GM18861 (cell line): Measurements from ENCODE around the gene AGTRAP.

Experiments
- ATAC-seq: cut with Tn5 transposase; IDR thresholded peaks from one replicate; pipeline ENCODE4 v1.9.1; 2021; ENCODE audit not compliant: unreplicated experiment

Gene AGTRAP, protein sequence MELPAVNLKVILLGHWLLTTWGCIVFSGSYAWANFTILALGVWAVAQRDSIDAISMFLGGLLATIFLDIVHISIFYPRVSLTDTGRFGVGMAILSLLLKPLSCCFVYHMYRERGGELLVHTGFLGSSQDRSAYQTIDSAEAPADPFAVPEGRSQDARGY

DNA sequence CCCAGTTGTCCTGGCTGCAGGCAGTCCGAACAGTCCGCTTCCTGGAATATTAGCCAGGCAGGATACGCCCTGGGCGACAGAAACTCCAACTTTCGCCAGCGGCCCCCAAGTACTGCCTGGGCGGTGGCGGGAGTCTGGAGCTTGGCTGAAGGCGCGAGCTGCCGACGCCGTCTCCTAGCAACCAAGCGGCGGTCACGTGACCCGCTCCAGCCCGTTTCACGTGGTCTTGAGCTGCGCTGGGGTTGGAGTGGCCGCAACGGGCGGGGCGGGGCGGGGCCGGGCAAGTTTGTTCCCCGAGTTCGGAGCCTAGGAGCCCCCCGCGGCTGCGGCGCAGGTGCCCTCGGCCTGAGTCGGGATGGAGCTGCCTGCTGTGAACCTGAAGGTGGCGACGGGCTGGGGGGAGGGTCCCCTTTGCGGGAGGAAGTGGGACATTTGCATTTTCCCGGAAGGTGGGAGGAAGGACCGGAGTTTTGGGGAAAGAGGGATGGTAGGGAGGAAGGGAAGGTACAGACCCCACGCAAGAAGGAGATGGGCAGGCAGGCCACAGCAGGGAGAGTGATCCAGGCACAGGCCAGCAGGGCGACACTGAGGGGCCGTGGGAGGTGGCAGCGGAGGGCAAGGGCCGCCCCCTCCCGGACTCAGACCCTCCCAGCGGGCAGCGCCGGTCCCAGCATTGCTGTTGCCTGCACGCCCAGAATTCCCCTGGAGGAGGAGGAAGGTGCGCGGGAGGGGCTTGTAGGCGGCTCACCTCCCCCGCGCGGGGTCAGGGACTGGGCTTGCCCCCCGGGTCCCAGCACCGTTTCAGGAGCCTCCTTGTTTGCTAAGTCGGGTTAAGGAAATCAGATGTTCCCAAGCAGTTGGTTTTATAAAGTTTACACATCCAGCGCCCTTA is at the start of gene AGTRAP:
AGTRAP (plus strand) TSS at position 283 of the 892 bp plus-strand sequence; CDS start at position 356, 73 bp downstream.
- peak; percentile 65 for ATAC-seq

DNA sequence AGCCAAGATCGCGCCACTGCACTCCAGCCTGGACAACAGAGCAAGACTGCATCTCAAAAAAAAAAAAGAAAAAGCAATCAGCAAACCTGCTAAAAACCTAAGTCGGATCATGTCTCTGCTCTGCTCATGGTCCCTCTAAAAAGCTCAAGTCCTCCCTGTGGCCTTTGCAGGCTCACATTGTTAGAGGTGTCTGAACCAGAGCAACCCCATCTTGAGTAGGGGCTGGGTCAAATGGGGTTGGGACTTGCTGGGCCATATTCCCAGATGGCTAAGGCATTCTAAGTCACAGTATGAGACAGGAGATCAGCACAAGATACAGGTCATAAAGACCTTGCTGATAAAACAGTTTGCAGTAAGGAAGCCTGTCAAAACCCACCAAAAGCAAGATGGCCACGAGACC is 47.4 kb upstream of the AGTRAP start:
- no peak for ATAC-seq

DNA sequence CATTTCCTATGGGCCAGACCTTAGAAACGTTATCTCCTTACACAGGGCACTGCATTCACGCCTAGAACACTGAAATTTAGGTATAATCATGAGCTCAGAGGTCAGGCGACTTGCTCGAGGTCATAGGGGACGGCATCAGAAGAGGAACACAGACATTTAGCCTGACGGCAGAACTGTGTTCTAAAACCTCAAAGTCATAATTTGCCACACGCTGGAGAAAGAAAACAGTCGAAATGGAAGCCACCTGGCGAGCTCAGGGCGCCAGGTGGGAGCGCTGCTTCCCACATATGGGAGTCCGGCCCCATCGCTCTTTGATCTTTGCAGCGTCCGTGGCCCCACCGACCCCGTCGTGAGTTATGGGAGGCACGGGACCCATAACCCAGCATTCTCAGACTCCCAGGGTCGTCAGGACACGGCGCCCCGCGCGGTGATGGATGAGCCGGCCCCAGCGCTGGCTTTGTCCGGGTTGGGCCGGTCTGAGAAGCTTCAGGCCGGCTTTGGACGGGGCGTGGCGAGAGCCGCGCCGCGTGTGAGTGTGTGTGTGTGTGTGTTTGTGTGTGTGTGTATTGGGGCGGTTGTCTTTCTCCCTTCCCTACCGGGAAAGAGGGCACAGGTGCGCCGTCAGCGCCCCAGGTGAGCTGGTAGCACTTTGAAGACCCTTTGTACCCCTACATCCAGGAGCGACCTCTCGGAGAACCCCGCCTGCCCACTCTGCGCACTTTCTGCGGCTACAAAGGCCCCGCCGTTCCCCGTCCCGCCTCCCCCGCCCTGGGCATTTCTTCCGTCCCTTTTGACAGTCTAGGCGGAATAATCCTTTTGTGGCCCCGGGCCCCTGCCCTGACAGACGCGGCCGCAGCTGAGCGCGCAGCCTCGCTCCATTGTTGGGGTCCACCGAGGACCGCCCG is 45.3 kb upstream of the AGTRAP start:
- ATAC-seq, result no peak

DNA sequence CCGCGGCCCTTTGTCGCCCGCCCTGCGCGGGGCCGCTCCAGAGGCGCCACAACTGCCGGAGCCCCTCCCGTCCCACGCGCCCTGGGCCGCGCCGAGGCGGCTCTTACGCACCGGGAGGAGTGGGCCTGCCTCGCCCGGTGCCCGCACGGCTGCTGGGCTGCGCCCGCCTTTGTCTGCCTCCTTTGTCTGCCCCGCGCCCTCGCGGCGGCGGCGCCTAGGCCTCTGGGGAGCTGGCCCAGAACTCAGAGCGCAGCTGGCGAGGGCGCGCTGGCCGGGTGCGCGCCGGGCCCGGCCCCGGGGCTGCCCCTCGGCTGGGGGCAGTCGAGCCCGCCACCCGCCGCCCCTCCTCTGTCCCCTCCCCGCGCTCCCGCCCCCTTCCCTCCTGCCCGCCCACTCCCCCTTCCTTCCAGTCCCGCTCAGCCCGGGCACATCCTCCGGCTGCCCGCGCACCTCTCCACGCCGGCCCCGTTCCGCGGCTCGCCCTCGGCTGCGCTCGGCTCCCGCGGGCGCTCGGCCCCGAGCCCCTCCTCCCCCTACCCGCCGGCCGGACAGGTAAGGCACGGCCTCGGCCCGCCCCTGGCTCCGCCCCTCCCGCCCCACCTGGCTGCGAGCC is 44.5 kb upstream of the AGTRAP start, which contains the start of gene DRAXIN:
DRAXIN (plus strand) TSS at position 409 of the 613 bp plus-strand sequence. CDS start 14,549 bp downstream, outside the sequence.
- no peak for ATAC-seq

DNA sequence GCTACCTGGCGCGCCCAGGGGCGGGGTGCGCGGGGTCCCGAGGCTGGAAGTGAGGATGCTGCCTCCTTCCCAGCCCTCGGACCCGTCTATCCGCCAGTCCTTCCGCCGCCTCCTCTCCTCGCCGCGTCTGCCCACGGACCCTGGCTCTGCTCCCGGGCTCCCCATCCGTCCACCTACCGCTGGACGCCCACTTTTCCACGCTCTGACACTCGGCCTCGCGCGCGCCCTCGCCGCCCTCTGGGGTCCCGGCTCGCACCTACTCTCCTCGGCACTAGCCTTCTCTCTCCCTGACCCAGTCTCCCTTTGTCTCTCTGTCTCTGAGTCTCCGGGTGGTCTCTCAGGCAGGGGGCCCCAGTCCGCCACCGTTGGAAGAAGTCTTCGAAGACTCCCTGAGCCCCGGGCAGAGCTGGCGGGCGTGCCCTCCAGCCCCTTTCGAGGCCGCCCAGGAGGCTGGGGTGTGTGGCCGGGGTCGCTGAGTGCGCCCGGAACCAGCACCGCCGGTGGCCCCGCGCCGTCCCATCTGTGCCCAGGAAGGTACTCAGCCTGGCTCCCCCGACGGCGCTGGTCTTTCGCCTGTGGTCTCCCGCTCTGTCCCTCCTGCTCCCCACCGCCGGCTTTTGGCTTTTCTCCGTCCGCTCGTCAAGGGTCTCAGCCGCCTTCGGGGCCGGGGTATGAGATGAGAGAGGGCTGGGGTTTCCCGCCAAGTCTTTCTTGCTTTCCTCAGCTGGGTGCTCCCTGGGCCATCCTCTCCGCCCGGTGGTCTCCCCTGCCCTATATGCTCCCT is 43.8 kb upstream of the AGTRAP start:
- no peak for ATAC-seq

DNA sequence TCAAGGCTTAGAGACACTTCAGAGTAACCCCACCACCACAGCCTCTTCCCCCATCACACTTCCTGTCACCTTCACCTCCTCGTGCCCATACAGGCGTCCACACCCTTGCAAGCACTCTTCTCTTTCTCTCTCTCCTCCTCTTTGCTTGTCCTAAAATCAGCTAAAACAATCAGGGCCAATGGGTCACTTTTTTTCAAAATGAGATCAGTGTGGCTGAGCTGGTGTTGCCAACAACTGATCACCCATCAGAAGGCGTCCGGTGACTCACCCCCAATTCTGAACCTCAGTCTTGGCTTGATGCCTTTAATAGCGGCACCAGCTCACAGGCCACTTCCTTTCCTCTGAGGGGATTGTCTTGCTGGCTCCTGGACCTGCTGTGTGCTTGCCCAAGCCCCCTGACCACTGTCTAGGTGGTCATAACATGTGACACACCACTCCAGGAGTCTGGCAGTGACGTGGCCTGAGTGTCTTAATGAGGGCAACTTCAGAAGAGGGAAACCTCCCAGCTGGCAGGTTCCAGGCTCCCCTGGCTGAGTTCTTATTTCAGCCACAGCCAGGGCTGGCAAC is 42.8 kb upstream of the AGTRAP start:
- ATAC-seq, result no peak

DNA sequence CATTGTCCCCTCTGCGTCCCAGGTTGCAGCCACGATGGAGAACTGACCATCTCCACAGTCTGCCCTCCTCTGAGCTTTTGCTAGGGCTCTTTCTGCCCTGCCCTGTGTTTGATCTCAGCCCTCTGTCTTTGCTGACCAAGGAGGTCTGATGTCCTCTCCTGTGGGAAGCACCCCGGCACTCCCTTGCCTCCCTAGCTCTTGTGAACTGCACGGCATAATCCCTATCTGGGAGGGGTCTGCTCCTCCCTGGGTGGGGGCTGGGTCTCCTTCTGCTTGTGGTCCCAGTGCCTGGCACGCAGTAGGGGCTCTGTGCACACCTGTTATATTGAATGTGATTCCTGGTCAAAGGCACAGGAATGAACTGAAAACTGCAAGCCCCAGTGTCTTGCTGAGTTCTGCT is 42.0 kb upstream of the AGTRAP start:
- ATAC-seq, result no peak

DNA sequence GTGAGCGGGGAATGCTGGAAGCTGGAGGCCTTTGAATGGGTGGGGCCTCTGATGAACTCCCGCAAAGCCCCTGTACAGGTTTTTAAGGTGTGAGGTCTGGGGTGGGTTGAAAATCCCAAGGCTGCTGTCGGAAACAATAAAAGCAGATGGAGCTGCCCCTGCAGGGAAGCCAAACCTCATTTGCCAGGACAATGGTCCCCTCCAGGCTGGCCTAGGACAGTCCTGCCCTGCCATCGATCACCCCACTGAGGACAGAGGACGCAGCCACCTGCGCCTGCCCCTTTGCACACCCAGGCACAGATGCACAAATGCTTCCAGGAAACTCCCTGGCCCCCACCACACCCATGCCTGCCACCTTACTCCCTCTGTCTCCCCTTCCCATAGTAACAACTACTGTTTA is 40.1 kb upstream of the AGTRAP start:
- no peak for ATAC-seq

DNA sequence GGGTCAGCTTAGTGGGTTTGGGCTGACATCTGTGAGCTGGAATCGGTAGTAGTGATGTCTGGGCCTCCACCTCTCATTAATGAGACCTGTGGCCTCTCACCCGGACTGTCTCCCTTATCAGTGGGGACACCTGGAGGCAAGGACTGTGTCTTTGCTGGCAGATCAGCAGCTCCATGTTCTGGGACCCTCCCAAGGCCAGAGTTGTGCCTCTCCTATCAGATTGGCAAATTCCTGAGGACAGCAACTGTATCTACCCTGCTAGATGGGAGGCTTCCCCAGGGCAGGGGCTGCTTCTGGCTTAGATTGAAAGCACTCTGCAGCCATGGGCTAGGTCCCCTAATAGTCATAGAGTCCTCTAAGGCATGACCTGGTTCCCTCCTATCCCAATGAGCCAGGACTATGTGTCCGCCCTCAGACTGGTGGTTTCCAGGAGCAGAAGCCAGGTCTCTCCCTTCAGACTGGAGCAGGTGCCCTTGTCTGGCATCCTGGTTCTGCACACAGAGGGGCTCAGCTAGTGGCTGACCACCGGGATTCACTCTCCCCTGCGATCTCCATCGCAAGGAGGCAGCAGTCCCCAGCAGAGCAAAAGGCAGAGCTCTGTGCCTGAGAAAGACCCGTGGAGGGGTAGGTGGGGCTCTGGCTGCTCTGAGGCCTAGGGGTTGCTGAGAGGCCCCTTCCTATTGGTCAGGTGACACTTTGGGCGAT is 38.6 kb upstream of the AGTRAP start:
- ATAC-seq, result no peak

DNA sequence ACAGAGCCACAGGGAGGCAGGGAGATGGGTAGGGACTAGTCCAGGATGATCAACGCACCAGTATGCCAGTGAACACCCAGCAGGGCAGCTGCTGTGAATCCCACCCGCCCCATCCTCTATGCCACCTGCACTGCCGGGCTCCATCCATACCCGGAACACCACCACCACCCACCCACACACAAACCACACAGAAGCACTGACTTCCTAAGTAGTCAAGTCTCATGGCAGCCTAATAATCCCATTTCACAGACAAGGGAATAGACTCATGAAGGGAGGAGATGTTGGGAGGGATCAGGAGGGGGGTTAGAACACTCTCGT is 38.1 kb upstream of the AGTRAP start:
- ATAC-seq, result no peak

DNA sequence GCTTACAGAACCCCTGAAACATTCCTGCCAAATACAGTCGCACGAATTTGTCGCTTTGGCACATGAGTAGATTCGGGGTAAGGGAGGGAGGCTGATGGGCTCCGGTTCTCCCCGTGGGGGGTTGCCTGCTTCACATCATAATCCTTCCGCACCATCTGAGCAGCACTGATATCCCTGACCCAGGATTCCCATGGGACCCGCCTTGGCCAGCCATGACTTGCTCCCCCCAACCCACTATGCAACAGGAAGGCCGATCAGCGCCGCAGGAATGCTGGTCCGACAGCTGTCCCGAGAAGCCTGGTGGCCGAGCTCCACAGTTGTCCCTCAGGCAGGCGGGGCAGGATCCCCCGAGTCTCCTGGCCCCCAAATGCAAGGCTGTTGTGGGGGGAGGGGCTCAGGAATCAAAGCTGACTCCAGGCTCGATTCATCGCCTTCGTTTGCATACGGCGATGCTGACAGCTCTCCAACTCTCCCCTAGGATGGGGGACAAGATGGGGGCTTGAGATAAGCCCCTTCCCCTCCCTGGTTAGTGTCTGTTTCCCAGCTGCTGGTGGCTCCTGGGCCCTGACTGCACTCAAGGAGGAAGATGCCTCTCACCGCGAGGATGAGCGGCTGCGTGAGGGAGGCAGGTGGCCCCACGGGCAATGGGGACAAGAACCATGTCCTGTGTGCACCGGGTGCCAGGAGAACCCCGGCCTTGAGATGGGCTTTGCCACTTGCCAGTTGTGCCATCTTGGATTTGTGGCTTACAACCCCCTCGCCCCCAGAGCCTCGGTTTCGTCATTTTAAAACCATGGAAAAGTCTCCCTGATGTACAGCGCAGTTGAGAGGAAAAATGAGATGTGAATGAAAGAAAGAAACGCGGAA is 35.1 kb upstream of the AGTRAP start:
- no peak for ATAC-seq

DNA sequence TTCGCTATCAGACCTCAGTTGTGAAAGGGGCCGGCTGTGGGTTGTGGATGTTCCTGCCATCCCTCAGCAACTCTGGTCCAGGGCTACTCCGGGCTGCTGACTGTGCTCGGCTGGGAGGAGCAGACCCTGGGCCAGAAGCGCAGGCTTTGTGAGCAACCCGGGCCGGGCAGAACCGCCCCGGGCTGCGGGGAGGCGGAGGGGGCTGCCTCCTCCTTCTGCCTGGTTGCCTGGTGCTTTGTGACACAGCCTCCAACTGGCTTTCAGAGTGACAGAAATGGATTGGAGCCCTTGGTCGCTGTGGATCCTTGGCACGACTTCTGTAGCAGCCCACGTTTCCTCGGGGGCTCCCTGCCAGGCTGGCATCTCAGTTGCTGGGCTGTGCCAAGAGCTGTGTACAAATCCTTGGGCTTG is 34.4 kb upstream of the AGTRAP start:
- no peak for ATAC-seq

DNA sequence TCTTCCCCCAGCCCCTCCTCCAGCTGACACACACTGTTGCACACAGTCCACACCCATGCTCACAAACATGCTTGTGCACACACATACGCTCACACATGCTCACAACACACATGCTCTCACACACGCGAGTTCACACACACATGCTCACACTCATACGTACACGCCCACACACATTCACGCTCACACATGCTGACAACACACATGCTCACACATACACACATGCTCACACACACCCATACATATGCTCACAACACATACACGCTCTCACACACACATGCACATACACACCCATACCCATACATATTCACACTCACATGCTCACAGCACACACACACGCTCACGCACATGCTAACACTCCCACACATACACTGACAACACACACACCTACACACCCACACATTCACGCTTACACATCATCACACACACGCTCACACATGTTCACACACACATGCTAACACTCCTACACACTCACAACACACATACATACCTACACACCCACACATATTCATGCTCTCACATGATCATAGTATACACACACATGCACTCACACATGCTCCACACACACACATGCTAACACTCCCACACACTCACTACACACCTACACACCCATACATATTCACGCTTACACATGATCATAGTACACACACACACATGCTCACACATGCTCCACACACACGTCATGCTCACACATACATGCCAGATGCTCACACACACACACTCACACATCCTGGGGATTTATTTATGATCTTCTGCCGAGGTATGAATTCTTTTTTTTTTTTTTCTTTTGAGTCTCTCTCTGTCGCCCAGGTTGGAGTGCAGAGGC is 33.7 kb upstream of the AGTRAP start:
- ATAC-seq, result no peak

DNA sequence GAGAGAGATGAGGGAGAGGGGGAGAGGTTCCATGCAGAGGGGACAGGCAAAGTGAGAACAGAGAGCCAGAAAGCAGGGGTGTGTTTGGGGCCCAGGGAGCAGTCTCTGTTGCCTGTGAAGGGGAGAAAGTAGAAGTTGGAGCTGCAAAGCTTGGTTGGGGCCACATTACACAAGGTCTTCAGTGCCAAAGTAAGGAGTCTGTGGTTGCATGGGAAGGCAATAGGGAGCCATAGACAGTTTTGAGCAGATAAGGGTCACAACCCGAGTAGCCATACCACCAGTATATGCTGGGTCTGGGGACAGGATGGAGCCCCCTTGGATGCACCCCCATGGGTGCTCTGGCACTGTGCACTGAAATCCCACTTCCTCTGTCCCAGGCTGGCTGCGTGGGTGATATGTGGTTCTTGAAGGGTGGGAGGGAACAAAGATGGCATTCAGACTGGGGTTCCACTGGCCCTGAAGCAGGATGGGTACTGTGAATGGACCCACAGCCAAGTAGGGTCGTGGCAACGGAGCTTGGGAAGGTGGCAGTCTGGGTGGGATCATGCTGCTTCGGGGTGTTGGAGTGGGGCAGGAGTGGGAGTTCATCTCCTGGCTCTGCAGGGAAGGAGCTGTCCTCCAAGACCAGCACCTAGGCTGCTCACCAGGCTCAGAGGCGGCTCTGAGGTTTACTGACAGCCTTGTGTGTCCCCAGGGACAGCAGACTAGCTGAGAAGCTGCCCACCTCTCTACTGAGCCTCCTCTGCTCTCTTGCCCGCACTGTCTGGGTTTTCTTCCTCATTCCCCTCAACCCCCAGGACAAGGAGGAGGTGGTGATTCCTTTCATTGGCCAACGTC is 32.4 kb upstream of the AGTRAP start:
- ATAC-seq, result no peak

DNA sequence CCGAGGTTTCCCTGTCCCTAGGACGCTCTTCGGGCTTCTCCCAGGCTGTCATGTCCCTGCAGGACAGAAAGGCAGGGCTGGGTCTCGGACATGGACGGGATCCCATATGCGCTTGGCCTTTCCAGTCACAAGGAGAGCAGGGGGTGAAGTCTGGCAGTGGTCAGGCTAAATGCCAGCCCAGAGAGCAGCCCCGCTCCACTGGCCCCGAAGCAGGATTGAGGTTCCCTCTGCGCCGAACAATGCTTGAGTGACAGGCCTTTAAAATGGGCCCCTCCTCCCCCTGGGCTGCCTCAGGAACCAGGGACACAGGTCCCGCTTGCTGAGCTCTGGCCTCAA is 31.8 kb upstream of the AGTRAP start:
- ATAC-seq, result no peak

DNA sequence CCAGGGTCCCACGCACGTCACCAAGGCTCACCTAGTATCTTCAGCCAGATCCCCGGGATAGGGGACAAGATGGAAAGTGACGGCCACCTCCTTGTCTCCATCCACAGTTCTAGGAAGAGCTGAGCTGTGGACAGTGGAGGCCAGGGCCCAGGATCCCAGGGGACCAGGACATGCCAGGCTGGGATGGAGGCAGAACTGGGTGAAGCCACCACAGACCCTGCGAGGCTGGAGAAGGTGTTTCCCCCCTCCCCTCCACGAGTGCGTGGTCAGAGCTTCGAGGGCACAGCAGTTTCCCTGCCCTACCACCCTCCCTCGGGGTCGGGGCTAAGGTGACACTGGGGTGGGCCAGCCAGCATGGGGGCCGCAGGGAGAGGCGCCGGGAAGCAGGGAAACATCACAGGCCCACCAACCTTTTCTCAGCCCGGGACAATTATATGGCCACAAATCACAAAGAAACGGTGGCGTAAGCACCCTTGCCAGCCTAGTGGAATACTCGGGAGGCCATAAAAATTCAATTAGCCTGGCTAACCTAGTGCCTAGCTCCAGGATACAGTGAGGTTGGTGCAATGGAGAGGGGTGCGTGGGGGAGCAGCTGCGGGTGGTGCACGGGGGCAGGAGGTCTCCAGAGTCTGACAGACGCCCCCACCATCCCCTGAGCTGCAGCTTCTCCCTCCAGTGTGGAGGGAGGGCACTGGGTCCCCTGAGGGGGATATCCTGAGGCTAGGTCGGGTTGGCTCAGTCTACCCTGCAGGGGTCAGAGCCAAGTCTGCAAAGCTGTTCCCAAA is 31.1 kb upstream of the AGTRAP start:
- ATAC-seq, result no peak
